BLaER1 treated with 17β-estradiol and CSF1 and Interleukin-3, amounts not matched to agents 10 nM and 100 nM (cell line): Measurements from ENCODE around the gene ABHD14A.
"Not testable (repeated sequence)": the region's sequence is repeated elsewhere in the genome, so short reads cannot be mapped to it uniquely, and the experiment has no call there.

Experiments
- H3K27ac ChIP-seq, 11 experiments: shearing (Covaris generic); formaldehyde crosslinking; 2 replicates each; pipeline ENCODE4 v1.8.1; 2022
- H3K27me3 ChIP-seq, 11 experiments: shearing (Covaris generic); formaldehyde crosslinking; 2 replicates each; pipeline ENCODE4 v1.8.1; 2022
- H3K36me3 ChIP-seq, 11 experiments: shearing (Covaris generic); formaldehyde crosslinking; 2 replicates each; pipeline ENCODE4 v1.8.1; 2022
- H3K4me1 ChIP-seq, 10 experiments: shearing (Covaris generic); formaldehyde crosslinking; 2 replicates each; pipeline ENCODE4 v1.8.1; 2022
- H3K4me2 ChIP-seq, 11 experiments: shearing (Covaris generic); formaldehyde crosslinking; 2 replicates each; pipeline ENCODE4 v1.8.1; 2022
- H3K4me3 ChIP-seq, 10 experiments: shearing (Covaris generic); formaldehyde crosslinking; 2 replicates each; pipeline ENCODE4 v1.8.1; 2022
- H3K9ac ChIP-seq, 11 experiments: shearing (Covaris generic); formaldehyde crosslinking; 2 replicates each; pipeline ENCODE4 v1.8.1; 2022
- H3K9me3 ChIP-seq, 11 experiments: shearing (Covaris generic); formaldehyde crosslinking; replicated peaks in 1 of 11; 2 replicates each; pipeline ENCODE4 v1.8.1; 2022
- H4K20me1 ChIP-seq, 11 experiments: shearing (Covaris generic); formaldehyde crosslinking; 2 replicates each; pipeline ENCODE4 v1.8.1; 2022
- Cebpa-rat ChIP-seq, 11 experiments: shearing (Covaris generic); IDR thresholded peaks; 2 replicates each; pipeline ENCODE4 v1.8.1; 2022

The ABHD14A gene

GRCh38 chr3:51982838-51983577 is 8.1 kb downstream of the ABHD14A start, which contains the start of gene ACY1:
Gene ACY1 (plus strand): TSS chr3:51983535. CDS start chr3:51984065, 530 bp downstream.
- 0 out of 22 replicates have a peak, but pooled peaks cover 0 to 7% (median 0%) of the 10 kb centered on the region in 11 experiments for H3K9me3 ChIP-seq
- H3K4me3 ChIP-seq = peak within 1 kb of the TSS; percentile 59 to 84 (median 68)
- H3K27ac ChIP-seq = peak within 1 kb of the TSS; percentile 78 to 95 (median 86)
- peaks cover 0 to 16% (median 0%) of the 10 kb centered on the region in 11 experiments; a peak in 8 of 22 replicates for H4K20me1 ChIP-seq
- TF ChIP-seq Cebpa-rat (IDR thresholded peaks at IDR 0.05) = no peak
- H3K27me3 ChIP-seq = no peaks in the 10 kb centered on the region
- H3K36me3 ChIP-seq = peaks cover 0 to 19% (median 8%) of the 10 kb centered on the region in 11 experiments; a peak in 8 of 22 replicates
- H3K4me2 ChIP-seq = peak within 1 kb of the TSS; percentile 87 to 97 (median 93)
- H3K9ac ChIP-seq = peak within 1 kb of the TSS; percentile 80 to 92 (median 87)
- peaks cover 33 to 48% (median 41%) of the 10 kb centered on the region in 10 experiments for H3K4me1 ChIP-seq

GRCh38 chr3:51983578-51984268 is 8.9 kb downstream of the ABHD14A start:
- H3K4me1 ChIP-seq = peaks cover 32 to 45% (median 41%) of the 10 kb centered on the region in 10 experiments
- H3K4me2 ChIP-seq = peak overlapping the region; percentile 87 to 97 (median 93)
- peak overlapping the region; percentile 59 to 84 (median 68) for H3K4me3 ChIP-seq
- no peak for TF ChIP-seq Cebpa-rat (IDR thresholded peaks at IDR 0.05)
- H4K20me1 ChIP-seq = peaks cover 0 to 23% (median 5%) of the 10 kb centered on the region in 11 experiments; a peak in 13 of 22 replicates
- peak overlapping the region; percentile 78 to 95 (median 86) for H3K27ac ChIP-seq
- no peaks in the 10 kb centered on the region for H3K27me3 ChIP-seq
- H3K9me3 ChIP-seq = 0 out of 22 replicates have a peak, but pooled peaks cover 0 to 7% (median 0%) of the 10 kb centered on the region in 11 experiments
- H3K9ac ChIP-seq = peak overlapping the region; percentile 80 to 92 (median 87)
- peaks cover 0 to 19% (median 8%) of the 10 kb centered on the region in 11 experiments; a peak in 8 of 22 replicates for H3K36me3 ChIP-seq

GRCh38 chr3:51984269-51984647 is 9.4 kb downstream of the ABHD14A start:
- H3K36me3 ChIP-seq = peaks cover 0 to 21% (median 8%) of the 10 kb centered on the region in 11 experiments; a peak in 9 of 22 replicates
- peak overlapping the region; percentile 87 to 97 (median 93) for H3K4me2 ChIP-seq
- no peaks in the 10 kb centered on the region for H3K27me3 ChIP-seq
- no peak for TF ChIP-seq Cebpa-rat (IDR thresholded peaks at IDR 0.05)
- peak overlapping the region; percentile 78 to 95 (median 86); a peak in 19 of 22 replicates for H3K27ac ChIP-seq
- H3K9ac ChIP-seq = peak overlapping the region; percentile 80 to 92 (median 87); a peak in 21 of 22 replicates
- peak overlapping the region in 8 of 10 experiments; percentile 59 to 84 (median 68); a peak in 10 of 20 replicates for H3K4me3 ChIP-seq
- peaks cover 32 to 45% (median 41%) of the 10 kb centered on the region in 10 experiments for H3K4me1 ChIP-seq
- H3K9me3 ChIP-seq = 0 out of 22 replicates have a peak, but pooled peaks cover 0 to 7% (median 0%) of the 10 kb centered on the region in 11 experiments
- peaks cover 0 to 29% (median 11%) of the 10 kb centered on the region in 11 experiments; a peak in 15 of 22 replicates for H4K20me1 ChIP-seq

- Histone ChIP-seq H3K27me3 (no peaks in the 10 kb centered on the region), H3K9me3 (0 out of 22 replicates have a peak, but pooled peaks cover 0 to 3% (median 0%) of the 10 kb centered on the region in 11 experiments), H3K36me3 (peaks cover 0 to 18% (median 7%) of the 10 kb centered on the region in 11 experiments; a peak in 8 of 22 replicates), H3K4me3 (no peak overlapping the region), H3K4me1 (peaks cover 32 to 48% (median 42%) of the 10 kb centered on the region in 10 experiments), H3K27ac (peak overlapping the region in 1 of 11 experiments; percentile 4; a peak in 2 of 22 replicates), H4K20me1 (peaks cover 0 to 37% (median 19%) of the 10 kb centered on the region in 11 experiments; a peak in 17 of 22 replicates), H3K4me2 (peak overlapping the region in 8 of 11 experiments; percentile 7 to 97 (median 93); a peak in 12 of 22 replicates), H3K9ac (peak overlapping the region in 4 of 11 experiments; percentile 4 to 85 (median 49); a peak in 5 of 22 replicates)
- TF ChIP-seq Cebpa-rat (IDR thresholded peaks at IDR 0.05) = no peak
Observed at GRCh38 chr3:51985063-51985462, 10.2 kb downstream of the ABHD14A start.

GRCh38 chr3:51986010-51986947 is 11.4 kb downstream of the ABHD14A start:
- Histone ChIP-seq H3K4me2 (no peak overlapping the region), H3K9ac (peak overlapping the region in 4 of 11 experiments; percentile 14 to 27 (median 22); a peak in 3 of 22 replicates), H3K4me3 (no peak overlapping the region), H3K27me3 (no peaks in the 10 kb centered on the region), H3K36me3 (peaks cover 1 to 10% (median 2%) of the 10 kb centered on the region in 11 experiments), H3K9me3 (no peaks in the 10 kb centered on the region), H3K27ac (peak overlapping the region in 1 of 11 experiments; percentile 5; a peak in 1 of 22 replicates), H3K4me1 (peaks cover 27 to 48% (median 35%) of the 10 kb centered on the region in 10 experiments), H4K20me1 (peaks cover 2 to 49% (median 25%) of the 10 kb centered on the region in 11 experiments; a peak in 18 of 22 replicates)
- TF ChIP-seq Cebpa-rat (IDR thresholded peaks at IDR 0.05) = no peak

- H4K20me1 ChIP-seq = peaks cover 15 to 62% (median 38%) of the 10 kb centered on the region in 11 experiments; a peak in 21 of 22 replicates
- no peak overlapping the region for H3K27ac ChIP-seq
- TF ChIP-seq Cebpa-rat (IDR thresholded peaks at IDR 0.05) = no peak
- H3K27me3 ChIP-seq = no peaks in the 10 kb centered on the region
- H3K4me3 ChIP-seq = no peak overlapping the region
- H3K9me3 ChIP-seq = no peaks in the 10 kb centered on the region
- H3K4me2 ChIP-seq = no peak overlapping the region
- H3K36me3 ChIP-seq = peaks cover 14 to 23% (median 15%) of the 10 kb centered on the region in 11 experiments
- peak overlapping the region in 2 of 11 experiments; percentile 15 to 26; a peak in 1 of 22 replicates for H3K9ac ChIP-seq
- H3K4me1 ChIP-seq = peaks cover 27 to 48% (median 35%) of the 10 kb centered on the region in 10 experiments
Observed at GRCh38 chr3:51987568-51987967, 12.7 kb downstream of the ABHD14A start.

GRCh38 chr3:51988286-51989146 is 13.7 kb downstream of the ABHD14A start:
- TF ChIP-seq Cebpa-rat (IDR thresholded peaks at IDR 0.05) = no peak
- Histone ChIP-seq H4K20me1 (peaks cover 24 to 71% (median 47%) of the 10 kb centered on the region in 11 experiments; a peak in 21 of 22 replicates), H3K4me1 (peaks cover 33 to 48% (median 42%) of the 10 kb centered on the region in 10 experiments), H3K27me3 (no peaks in the 10 kb centered on the region), H3K9ac (peak overlapping the region in 2 of 11 experiments; percentile 13 to 29; a peak in 2 of 22 replicates), H3K4me2 (no peak overlapping the region), H3K36me3 (peaks cover 24 to 33% (median 24%) of the 10 kb centered on the region in 11 experiments), H3K27ac (no peak overlapping the region), H3K9me3 (no peaks in the 10 kb centered on the region), H3K4me3 (no peak overlapping the region)

- not testable (repeated sequence) for H3K4me3 ChIP-seq, H3K4me2 ChIP-seq, H3K27me3 ChIP-seq, H3K9me3 ChIP-seq
- peaks cover 35 to 87% (median 60%) of the 10 kb centered on the region in 11 experiments; a peak in 21 of 22 replicates for H4K20me1 ChIP-seq
- peak overlapping the region in 4 of 11 experiments; percentile 13 to 23 (median 16); a peak in 2 of 22 replicates for H3K9ac ChIP-seq
- peaks cover 40 to 51% (median 42%) of the 10 kb centered on the region in 11 experiments for H3K36me3 ChIP-seq
- H3K27ac ChIP-seq = peak overlapping the region in 6 of 11 experiments; percentile 16 to 49 (median 30); a peak in 9 of 22 replicates
- H3K4me1 ChIP-seq = peaks cover 37 to 46% (median 38%) of the 10 kb centered on the region in 10 experiments
Observed at GRCh38 chr3:51990501-51990971, 15.7 kb downstream of the ABHD14A start.
